GM12878 (cell line): ENCODE data around the gene PDE11A. TPM values are rescaled to one million over a fixed set of nuclear protein-coding genes. Genes with fewer than 3 reads are reported as not detected.

ENCODE experiments used
- ATAC-seq: fragments of 200-7000 bp; cut with Tn5 transposase; 3 replicates; pipeline ENCODE4 v1.9.1; 2020; ENCODE audit warnings: mild to moderate bottlenecking, moderate library complexity
- BruUV-seq: library from RNA; stranded (reverse); fragments of 400-500 nt; replicated peaks from 2 replicates; lab custom pipeline; 2021; lab: Mats Ljungman, UMichigan
- CTCF ChIA-PET: fragments of 300-600 bp; sonication (Branson Sonifier 250); formaldehyde crosslinking; extraction: SDS; loops from one replicate; lab custom pipeline; 2021; ENCODE audit warnings: inconsistent platforms; lab: Yijun Ruan, JAX
- POLR2A ChIA-PET: fragments of 350-600 bp; formaldehyde crosslinking; extraction: SDS; loops from one replicate; lab custom pipeline; 2021; ENCODE audit warnings: inconsistent platforms; lab: Charles Lee
- RAD21 ChIA-PET: fragments of 300-600 bp; sonication (Branson Sonifier 250); formaldehyde crosslinking; loops from one replicate; lab custom pipeline; 2023; ENCODE audit warnings: antibody characterized with exemption; ENCODE audit not compliant: unreplicated experiment; lab: Charles Lee
- SMC1A ChIA-PET: fragments of 300-600 bp; sonication (Branson Sonifier 250); formaldehyde crosslinking; loops from one replicate; lab custom pipeline; 2023; ENCODE audit not compliant: unreplicated experiment, uncharacterized antibody; lab: Charles Lee
- DNase-seq: peaks from one replicate; pipeline ENCODE4 v3.0.0-alpha.2; 2011; ENCODE audit warnings: low read depth, low spot score
- FAIRE-seq: peaks from 3 replicates; lab custom pipeline; 2011; peaks lifted over from hg19 to GRCh38; lab: Jason Lieb, UNC
- H2AFZ ChIP-seq: 2 replicates; pipeline ENCODE4 v1.6.0; 2011; ENCODE audit warnings: low read depth, low read length, control low read depth; ENCODE audit not compliant: control insufficient read depth
- H3K27ac ChIP-seq: 2 replicates; pipeline ENCODE4 v1.5.1; 2011; ENCODE audit warnings: control low read depth; ENCODE audit not compliant: control insufficient read depth, insufficient read depth
- H3K27me3 ChIP-seq, 2 experiments: replicated peaks in 1 of 2; 2 replicates each; pipeline versions ENCODE4 v1.6.0 to v1.6.1; 2011; ENCODE audit warnings: low read length in 1 of 2; ENCODE audit not compliant: control insufficient read depth in 2 of 2, insufficient read depth in 2 of 2
- H3K36me3 ChIP-seq, 2 experiments: 2 replicates each; pipeline ENCODE4 v1.5.1; 2011; ENCODE audit warnings: low read length in 1 of 2; ENCODE audit not compliant: control insufficient read depth in 2 of 2, insufficient read depth in 2 of 2
- H3K4me1 ChIP-seq: 2 replicates; pipeline ENCODE4 v1.6.1; 2011; ENCODE audit warnings: mild to moderate bottlenecking, low read length, moderate library complexity, mixed read lengths; ENCODE audit not compliant: control insufficient read depth, insufficient read depth
- H3K4me2 ChIP-seq: 2 replicates; pipeline ENCODE4 v1.6.0; 2011; ENCODE audit warnings: control low read depth; ENCODE audit not compliant: control insufficient read depth, insufficient read depth
- H3K4me3 ChIP-seq: fragments of 200-600 bp; sonication (generic); 2 replicates; pipeline ENCODE4 v1.5.1; 2016
- H3K79me2 ChIP-seq: 2 replicates; pipeline ENCODE4 v1.6.0; 2011; ENCODE audit warnings: low read length; ENCODE audit not compliant: control insufficient read depth, insufficient read depth
- H3K9ac ChIP-seq: 2 replicates; pipeline ENCODE4 v1.8.0; 2011; ENCODE audit warnings: low read length, control low read depth, mixed read lengths; ENCODE audit not compliant: control insufficient read depth, insufficient read depth
- H3K9me3 ChIP-seq: replicated peaks from 3 replicates; pipeline ENCODE4 v1.5.1; 2011; ENCODE audit warnings: mild to moderate bottlenecking, low read length; ENCODE audit not compliant: control insufficient read depth, insufficient read depth
- H4K20me1 ChIP-seq: 2 replicates; pipeline ENCODE4 v1.6.0; 2011; ENCODE audit not compliant: control insufficient read depth, insufficient read depth
- RFX5 ChIP-seq: IDR thresholded peaks from 2 replicates; pipeline ENCODE4 v1.6.1; 2011; ENCODE audit warnings: low read depth, low read length, improper control_type of control experiment
- TCF7 ChIP-seq: IDR thresholded peaks from 2 replicates; pipeline ENCODE4 v1.6.1; 2014; ENCODE audit warnings: antibody characterized with exemption, borderline replicate concordance
- ZNF687 ChIP-seq: fragments of 450-650 bp; IDR thresholded peaks from 2 replicates; pipeline ENCODE4 v1.6.1; 2017; ENCODE audit warnings: mild to moderate bottlenecking, moderate library complexity
- WGBS: methylation state at CpG from one replicate; pipeline ENCODE4 v1.1.6; 2016; ENCODE audit warnings: low lambda C conversion rate; ENCODE audit not compliant: insufficient replicate concordance, insufficient coverage; ENCODE audit errors: missing lambda C conversion rate; 5-methylcytosine and 5-hydroxymethylcytosine counted together
- in situ Hi-C: fragments of 300-500 bp; cut with MboI; formaldehyde crosslinking; loops from 9 replicates; pipeline ENCODE4 v1.14.3; 2018; ENCODE audit warnings: mixed read lengths
- intact Hi-C: fragments of 100-400 bp; cut with micrococcal nuclease; formaldehyde crosslinking; loops from one replicate; pipeline ENCODE4 v1.14.2; 2022; ENCODE audit not compliant: unreplicated experiment
- polyA plus RNA-seq, 11 experiments: library from polyadenylated mRNA; depleted of rRNA in 4 of 11; unstranded in 6 of 11; stranded (reverse) in 5 of 11; fragments of >200 nt; fragmentation: Nextera tagmentation in 4 of 11; fragmentation: Illumina TruSeq in 1 of 11; extraction: Ambion mirVana in 4 of 11; extraction: Trizol in 1 of 11; gene quantifications; 1 replicate in 1 of 11; 2 replicates in 10 of 11; pipeline versions ENCODE4 v1.2.1 to v1.2.3, GENCODE V29; 2011 to 2016; ENCODE audit warnings: inconsistent platforms in 2 of 11, missing spikeins in 2 of 11, low read depth in 1 of 11
- total RNA-seq, 4 experiments: library from RNA; depleted of rRNA in 3 of 4; stranded (reverse); fragments of >200 nt in 3 of 4; fragmentation: Illumina TruSeq in 1 of 4; extraction: Trizol in 1 of 4; gene quantifications; 2 replicates each; pipeline versions ENCODE4 v1.2.1 to v1.2.3, GENCODE V29; 2013 to 2021

PDE11A gene
- total and polyA plus RNA-seq, 10 of the 15 experiments (the other 5 are each of a cell fraction or from before 2014, with no cell fraction given): 0.01 to 0.17 (median 0.06) TPM; not detected in 5

GRCh38 chr2:177728399-177728765, 344.2 kb downstream of the PDE11A start:
- H3K27me3 ChIP-seq: no peaks in the 10 kb centered on the region
- no peak overlapping the region for H3K27ac ChIP-seq
- H3K9me3 ChIP-seq: no peaks in the 10 kb centered on the region
- intact Hi-C loops: no loop called here
- WGBS: 25% methylated on average over 4 of the region's 4 CpGs
- BruUV-seq: no TSS peak
- H3K9ac ChIP-seq: no peak overlapping the region
- SMC1A ChIA-PET: interaction anchor here (0.5 kb wide), 1 partner anchor 796 kb away, joined by 3 read pairs; no protein-coding TSS in a partner anchor
- in situ Hi-C loops: loop anchor here (5.0 to 10.0 kb wide), 2 partner anchors 391 to 564 kb away; no protein-coding TSS in a partner anchor
- H4K20me1 ChIP-seq: no peaks in the 10 kb centered on the region
- no peak overlapping the region for H3K4me3 ChIP-seq
- CTCF ChIA-PET: interaction anchor here (0.7 to 3.7 kb wide), 8 partner anchors 14 to 564 kb away, joined by 3 to 13 read pairs (median 6); no protein-coding TSS in a partner anchor
- H3K79me2 ChIP-seq: no peaks in the 10 kb centered on the region
- no peak overlapping the region for H3K4me2 ChIP-seq
- RAD21 ChIA-PET: interaction anchor here (1.2 kb wide), 1 partner anchor 564 kb away, joined by 3 read pairs; no protein-coding TSS in a partner anchor
- POLR2A ChIA-PET: interaction anchor here (1.3 kb wide), 1 partner anchor 126 kb away, joined by 3 read pairs; no protein-coding TSS in a partner anchor
- no peak overlapping the region for H2AFZ ChIP-seq
- TF ChIP-seq TCF7 (no peak), ZNF687 (no peak), RFX5 (no peak)
- H3K4me1 ChIP-seq: no peaks in the 10 kb centered on the region
- DNase-seq: no peak
- no peak for ATAC-seq
- no peaks in the 10 kb centered on the region for H3K36me3 ChIP-seq
- FAIRE-seq: no peak
